Activated CD4-positive, alpha-beta T cell treated with anti-CD3 and anti-CD28 coated beads, Interleukin-2, amount 10 ng/mL, durations not matched to agents 24 days and 14 days (primary cell): Measurements from ENCODE around the gene TRIO. TPM values are rescaled to one million over a fixed set of nuclear protein-coding genes. Genes with fewer than 3 reads are reported as not detected.

Experiments
- DNase-seq: peaks from one replicate; pipeline ENCODE4 v3.0.0; 2022
- H3K27ac Mint-ChIP-seq: one replicate; pipeline ENCODE4 v1.8.0; 2022; ENCODE audit warnings: mild to moderate bottlenecking, mixed read lengths
- H3K27me3 Mint-ChIP-seq: one replicate; pipeline ENCODE4 v1.8.0; 2022; ENCODE audit warnings: mixed read lengths
- H3K36me3 Mint-ChIP-seq: one replicate; pipeline ENCODE4 v1.8.0; 2022; ENCODE audit warnings: low read depth, mild to moderate bottlenecking, mixed read lengths
- H3K4me1 Mint-ChIP-seq: one replicate; pipeline ENCODE4 v1.8.0; 2021; ENCODE audit warnings: mixed read lengths
- H3K4me3 Mint-ChIP-seq: one replicate; pipeline ENCODE4 v1.8.0; 2022; ENCODE audit warnings: mild to moderate bottlenecking, moderate library complexity, mixed read lengths
- H3K9me3 Mint-ChIP-seq: one replicate; pipeline ENCODE4 v1.8.0; 2021; ENCODE audit warnings: mixed read lengths
- intact Hi-C: fragments of 100-400 bp; cut with micrococcal nuclease; formaldehyde crosslinking; loops from one replicate; pipeline ENCODE4 v1.15.1; 2023
- total RNA-seq: library from RNA; stranded (reverse); gene quantifications from 2 replicates; pipeline ENCODE4 v1.2.3, GENCODE V29; 2022

Gene TRIO
- total RNA-seq, 1 donor from 2014 or later = 14.0 TPM

DNA sequence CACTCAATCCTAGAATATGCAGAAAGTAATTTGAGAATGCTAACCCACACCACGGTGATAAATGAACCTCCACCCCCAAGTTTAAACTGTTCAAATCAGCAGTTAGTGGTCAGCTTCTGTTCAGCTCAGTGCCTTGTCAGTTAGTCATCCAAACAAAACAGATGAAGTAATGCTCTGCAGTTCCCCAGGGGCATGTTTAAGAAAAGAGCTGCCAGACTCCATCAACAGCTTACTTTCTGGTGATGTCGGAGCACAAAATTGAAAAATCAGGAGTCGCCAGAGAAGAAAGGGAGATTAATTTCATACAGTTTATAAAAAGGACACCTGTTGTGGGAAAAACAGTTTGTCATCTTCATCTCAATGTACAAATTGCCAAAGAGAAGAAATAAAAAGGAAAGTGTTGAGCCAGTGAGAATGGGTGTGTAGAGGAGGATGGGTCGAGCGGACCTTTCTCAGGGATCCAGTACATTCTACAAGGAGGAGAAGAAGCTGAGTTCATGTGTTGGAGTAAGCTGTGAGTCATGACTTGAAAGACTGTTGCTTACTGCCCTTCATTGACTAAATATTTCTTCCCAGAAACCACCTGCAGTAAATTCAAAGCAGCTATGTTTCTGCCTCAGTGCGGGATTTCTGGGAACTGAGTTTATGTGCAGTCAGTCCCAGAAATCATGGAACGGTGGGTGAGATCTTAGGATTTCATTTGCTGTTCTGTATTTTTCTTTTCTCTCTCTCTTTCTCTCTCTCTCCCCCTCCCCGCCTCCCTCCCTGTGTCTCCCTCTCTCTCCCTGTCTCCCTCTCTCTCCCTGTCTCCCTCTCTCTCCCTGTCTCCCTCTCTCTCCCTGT lies 13.7 kb downstream of the TRIO start:
- Mint-ChIP-seq H3K36me3 (no peaks in the 10 kb centered on the region), H3K9me3 (no peaks in the 10 kb centered on the region), H3K4me3 (no peak overlapping the region), H3K4me1 (no peaks in the 10 kb centered on the region), H3K27me3 (peaks cover 9% of the 10 kb centered on the region), H3K27ac (no peak overlapping the region)
- intact Hi-C loops = no loop called here
- DNase-seq = no peak

DNA sequence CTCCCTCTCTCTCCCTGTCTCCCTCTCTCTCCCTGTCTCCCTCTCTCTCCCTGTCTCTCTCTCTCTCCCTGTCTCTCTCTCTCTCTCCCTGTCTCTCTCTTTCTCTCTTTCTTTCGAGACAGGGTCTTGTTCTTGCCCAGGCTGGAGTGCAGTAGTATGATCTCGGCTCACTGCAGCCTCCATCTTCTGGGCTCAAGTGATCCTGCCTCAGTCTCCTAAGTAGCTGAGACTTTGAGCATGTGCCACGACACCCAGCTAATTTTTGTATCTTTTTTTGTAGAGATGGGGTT lies 14.3 kb downstream of the TRIO start:
- no peaks in the 10 kb centered on the region for H3K36me3 Mint-ChIP-seq
- no peak for DNase-seq
- no peak overlapping the region for H3K4me3 Mint-ChIP-seq
- H3K27me3 Mint-ChIP-seq = peaks cover 8% of the 10 kb centered on the region
- no peak overlapping the region for H3K27ac Mint-ChIP-seq
- intact Hi-C loops = no loop called here
- H3K4me1 Mint-ChIP-seq = no peaks in the 10 kb centered on the region
- no peaks in the 10 kb centered on the region for H3K9me3 Mint-ChIP-seq

DNA sequence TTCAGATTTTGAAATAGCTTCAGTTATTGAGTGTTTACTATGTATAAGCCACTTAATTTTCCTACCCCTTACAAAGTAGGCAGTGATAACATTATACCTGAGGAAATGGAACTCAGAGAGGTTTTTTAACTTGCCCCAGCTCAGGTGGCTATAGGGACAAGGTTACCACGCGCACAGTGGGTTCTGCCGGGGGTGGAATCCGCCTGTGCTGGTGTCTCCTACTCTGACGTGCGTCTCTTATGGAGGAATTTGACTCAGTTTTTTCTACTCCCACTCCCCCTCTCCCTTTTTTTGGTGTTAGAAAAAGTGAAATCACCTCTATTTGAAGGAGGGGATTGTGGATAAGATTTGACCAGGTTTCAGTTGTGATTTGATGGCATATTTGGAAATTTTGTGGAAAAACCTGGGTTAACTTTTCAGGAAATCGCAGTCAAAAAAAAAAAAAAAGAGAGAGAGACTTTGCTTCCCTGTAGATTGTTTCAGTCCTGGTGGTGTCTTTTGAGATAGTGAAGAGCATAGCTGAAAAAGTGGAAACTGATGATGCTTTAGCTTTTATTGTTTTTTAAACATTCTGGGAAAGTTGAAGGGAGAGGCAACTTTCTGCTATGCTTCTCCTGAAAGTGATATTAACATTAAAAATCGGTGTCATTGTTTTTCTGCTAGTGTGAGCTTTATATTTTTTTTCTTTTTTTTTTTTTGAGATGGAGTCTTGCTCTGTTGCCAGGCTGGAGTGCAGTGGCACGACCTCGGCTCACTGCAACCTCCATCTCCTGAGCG lies 15.9 kb downstream of the TRIO start:
- DNase-seq = no peak
- Mint-ChIP-seq H3K4me1 (no peaks in the 10 kb centered on the region), H3K27ac (no peak overlapping the region)

DNA sequence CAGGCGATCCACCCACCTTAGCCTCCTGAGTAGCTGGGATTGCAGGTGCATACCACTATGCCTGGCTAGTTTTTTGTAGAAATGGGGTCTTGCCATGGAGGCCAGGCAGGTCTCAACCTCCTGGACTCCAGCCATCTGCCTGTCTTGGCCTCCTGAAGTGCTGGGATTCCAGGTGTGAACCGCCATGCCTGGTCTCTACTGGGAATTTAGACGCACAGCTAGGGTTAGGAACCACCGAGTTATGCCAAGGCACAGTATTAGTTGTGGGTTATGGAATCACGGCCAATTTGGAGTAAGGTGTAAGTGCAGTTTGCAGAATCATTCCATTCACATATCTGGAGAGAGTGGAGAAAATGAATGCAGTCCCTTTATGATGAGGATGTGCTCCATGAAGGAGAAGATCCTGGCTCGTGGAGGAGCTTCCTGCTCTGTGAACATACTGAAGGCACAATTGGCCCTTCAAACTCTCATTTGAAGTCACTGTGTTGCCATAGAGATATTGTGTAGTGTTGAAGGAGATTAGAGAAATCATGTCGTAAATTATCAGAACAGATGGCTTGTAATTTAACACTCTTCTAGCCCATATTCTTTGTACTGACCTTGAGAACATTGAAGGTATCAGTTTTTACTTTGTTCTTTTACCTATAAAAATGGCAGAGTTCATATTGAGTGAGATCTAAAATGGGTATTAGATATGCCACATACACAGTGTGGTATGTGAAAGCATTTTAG lies 18.8 kb downstream of the TRIO start:
- H3K27ac Mint-ChIP-seq = no peak overlapping the region
- intact Hi-C loops = no loop called here
- H3K9me3 Mint-ChIP-seq = no peaks in the 10 kb centered on the region
- no peaks in the 10 kb centered on the region for H3K36me3 Mint-ChIP-seq
- no peaks in the 10 kb centered on the region for H3K4me1 Mint-ChIP-seq
- no peak for DNase-seq
- H3K27me3 Mint-ChIP-seq = no peaks in the 10 kb centered on the region
- no peak overlapping the region for H3K4me3 Mint-ChIP-seq

More for the DNA sequence above, 15.9 kb downstream of the TRIO start:
- no peaks in the 10 kb centered on the region for H3K36me3 Mint-ChIP-seq
- intact Hi-C loops = no loop called here
- peaks cover 5% of the 10 kb centered on the region for H3K27me3 Mint-ChIP-seq
- no peaks in the 10 kb centered on the region for H3K9me3 Mint-ChIP-seq
- no peak overlapping the region for H3K4me3 Mint-ChIP-seq

DNA sequence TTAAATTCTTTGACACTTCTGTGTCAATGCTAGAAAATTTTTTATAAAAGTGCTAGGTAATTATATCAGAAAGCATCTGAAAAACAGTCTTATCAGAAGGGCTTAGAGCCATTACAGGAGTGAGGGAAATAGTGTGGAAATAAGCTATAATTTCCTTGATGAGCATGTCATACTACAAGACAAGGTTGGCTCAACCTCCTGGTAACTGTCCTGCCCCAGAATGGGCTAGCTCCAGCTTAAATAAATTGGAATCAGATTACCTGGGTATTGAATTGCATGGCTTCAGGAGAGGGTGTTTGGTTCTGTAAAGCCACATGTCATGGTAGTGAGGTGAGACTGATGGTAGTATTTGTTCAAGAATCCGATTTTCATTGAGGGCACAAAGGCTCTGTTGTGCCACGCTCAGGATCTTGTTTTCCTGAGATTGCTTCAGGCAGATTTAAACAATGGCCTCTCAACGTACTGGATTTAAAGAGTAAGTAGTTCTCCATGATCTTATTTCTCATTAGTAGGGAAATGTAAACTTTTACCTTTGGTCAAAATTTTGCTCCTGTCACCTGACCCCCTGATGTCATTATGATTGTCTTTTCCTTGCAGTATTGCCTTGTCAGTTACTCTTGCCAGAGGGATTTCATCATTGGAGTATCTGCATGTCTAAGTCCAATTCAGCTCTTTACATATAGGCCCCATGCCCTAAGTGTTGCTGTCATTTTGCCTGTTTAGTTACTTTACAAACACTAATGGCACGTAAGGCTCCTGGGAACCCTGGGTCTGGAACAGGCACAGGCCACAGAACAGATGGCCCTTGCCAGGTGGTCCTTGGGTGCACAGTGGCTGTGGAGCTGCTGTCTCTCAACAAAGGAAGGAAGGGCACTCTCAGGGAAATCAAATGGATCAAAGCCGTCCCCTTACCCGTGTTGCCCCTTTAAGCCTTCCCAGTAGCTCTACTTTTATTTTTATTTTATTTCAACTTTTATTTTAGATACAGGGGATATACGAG lies 21.3 kb downstream of the TRIO start:
- Mint-ChIP-seq H3K36me3 (no peaks in the 10 kb centered on the region), H3K4me1 (peaks cover 3% of the 10 kb centered on the region), H3K4me3 (no peak overlapping the region), H3K9me3 (no peaks in the 10 kb centered on the region), H3K27me3 (peaks cover 3% of the 10 kb centered on the region), H3K27ac (no peak overlapping the region)
- DNase-seq = no peak
- intact Hi-C loops = no loop called here

DNA sequence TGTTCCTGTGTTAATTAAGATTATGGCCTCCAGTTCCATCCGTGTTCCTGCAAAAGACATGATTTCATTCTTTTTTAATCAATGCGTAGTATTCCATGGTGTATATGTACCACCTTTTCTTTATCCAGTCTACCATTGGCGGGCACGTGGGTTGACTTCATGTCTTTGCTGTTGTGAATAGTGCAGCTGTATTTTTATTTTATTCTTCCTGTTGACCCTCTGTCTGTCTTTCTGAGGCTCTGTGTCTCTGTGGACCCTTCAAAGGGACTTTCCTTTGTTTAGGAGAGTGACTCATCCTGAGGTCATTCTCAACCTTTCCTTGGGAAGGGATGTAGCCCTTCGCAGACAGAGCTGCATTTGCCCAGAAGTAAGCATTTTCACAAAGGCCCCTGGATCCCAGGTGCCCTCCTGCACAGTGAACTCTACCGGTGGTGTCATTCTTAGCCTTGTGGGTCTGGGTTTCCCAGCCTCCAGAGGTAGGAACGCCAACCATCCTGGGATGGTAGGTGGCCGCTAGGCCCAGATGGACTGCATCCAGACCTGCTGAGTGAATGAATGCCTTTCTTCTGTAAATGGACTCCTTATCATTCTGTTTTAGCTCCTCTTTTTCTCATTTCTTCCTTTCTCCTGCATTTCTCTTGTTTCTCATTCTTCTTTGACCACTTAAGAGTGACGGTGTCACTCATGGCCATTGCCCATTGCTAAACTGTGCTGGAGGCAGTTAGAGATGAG lies 22.4 kb downstream of the TRIO start:
- Mint-ChIP-seq H3K4me1 (peaks cover 3% of the 10 kb centered on the region), H3K4me3 (no peak overlapping the region), H3K36me3 (no peaks in the 10 kb centered on the region), H3K27ac (no peak overlapping the region), H3K27me3 (peaks cover 4% of the 10 kb centered on the region), H3K9me3 (no peaks in the 10 kb centered on the region)
- no peak for DNase-seq
- intact Hi-C loops = no loop called here

DNA sequence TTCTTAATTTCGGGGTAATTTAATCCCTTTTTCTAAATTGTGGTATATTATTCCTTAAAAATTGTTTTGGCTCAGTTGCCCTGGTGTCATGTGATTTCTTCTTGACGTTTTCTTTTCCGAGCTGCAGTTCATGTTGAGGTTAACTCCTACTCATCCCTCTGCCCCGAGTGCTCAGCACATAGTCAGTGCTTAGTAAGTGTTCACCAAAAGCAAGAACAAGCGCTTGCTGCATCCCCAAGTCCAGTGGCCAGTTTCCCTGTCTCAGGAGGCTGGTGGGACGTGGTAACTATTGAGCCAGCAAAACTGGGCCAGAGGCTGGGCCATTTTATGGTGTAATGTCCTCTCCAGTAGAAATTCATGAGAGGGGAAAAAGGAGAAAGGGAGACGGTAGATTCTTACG lies 23.3 kb downstream of the TRIO start:
- H3K4me1 Mint-ChIP-seq = peaks cover 3% of the 10 kb centered on the region
- H3K27me3 Mint-ChIP-seq = peaks cover 4% of the 10 kb centered on the region
- no peak overlapping the region for H3K4me3 Mint-ChIP-seq
- no peaks in the 10 kb centered on the region for H3K9me3 Mint-ChIP-seq
- intact Hi-C loops = no loop called here
- no peaks in the 10 kb centered on the region for H3K36me3 Mint-ChIP-seq
- H3K27ac Mint-ChIP-seq = no peak overlapping the region
- DNase-seq = no peak

DNA sequence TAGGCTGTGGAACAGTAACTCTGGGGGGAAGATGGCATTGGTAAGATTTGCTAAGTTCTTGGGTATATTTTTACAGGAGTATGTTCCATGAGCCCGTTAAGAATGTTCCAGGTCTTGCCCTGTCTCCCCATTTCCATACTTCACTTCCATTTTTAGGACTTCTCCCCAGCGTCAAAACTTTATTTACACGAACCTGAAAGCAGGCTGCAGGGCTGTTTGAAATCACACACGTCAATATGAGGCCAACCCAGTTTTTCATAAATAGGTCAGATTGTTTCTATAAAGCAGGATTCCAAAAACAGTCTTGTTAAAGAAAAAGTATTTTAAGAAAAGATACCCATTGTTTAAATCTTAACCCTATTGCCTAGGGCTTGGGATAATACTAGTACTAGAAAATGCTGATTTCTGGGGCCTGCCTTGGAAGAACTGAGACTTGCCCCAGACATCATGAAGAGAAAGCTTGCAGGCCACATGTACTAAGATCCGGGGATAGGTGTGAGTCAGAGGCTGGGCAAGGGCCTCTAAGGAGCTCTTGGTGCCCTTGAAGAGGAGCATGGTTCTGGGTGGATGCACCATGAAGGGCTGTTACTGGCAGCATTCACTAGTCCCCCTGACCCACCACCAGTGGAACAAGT lies 24.2 kb downstream of the TRIO start:
- H3K27ac Mint-ChIP-seq = no peak overlapping the region
- no peak for DNase-seq
- H3K36me3 Mint-ChIP-seq = no peaks in the 10 kb centered on the region
- H3K4me3 Mint-ChIP-seq = no peak overlapping the region
- H3K27me3 Mint-ChIP-seq = peaks cover 4% of the 10 kb centered on the region
- peaks cover 3% of the 10 kb centered on the region for H3K4me1 Mint-ChIP-seq
- no peaks in the 10 kb centered on the region for H3K9me3 Mint-ChIP-seq
- intact Hi-C loops = no loop called here

DNA sequence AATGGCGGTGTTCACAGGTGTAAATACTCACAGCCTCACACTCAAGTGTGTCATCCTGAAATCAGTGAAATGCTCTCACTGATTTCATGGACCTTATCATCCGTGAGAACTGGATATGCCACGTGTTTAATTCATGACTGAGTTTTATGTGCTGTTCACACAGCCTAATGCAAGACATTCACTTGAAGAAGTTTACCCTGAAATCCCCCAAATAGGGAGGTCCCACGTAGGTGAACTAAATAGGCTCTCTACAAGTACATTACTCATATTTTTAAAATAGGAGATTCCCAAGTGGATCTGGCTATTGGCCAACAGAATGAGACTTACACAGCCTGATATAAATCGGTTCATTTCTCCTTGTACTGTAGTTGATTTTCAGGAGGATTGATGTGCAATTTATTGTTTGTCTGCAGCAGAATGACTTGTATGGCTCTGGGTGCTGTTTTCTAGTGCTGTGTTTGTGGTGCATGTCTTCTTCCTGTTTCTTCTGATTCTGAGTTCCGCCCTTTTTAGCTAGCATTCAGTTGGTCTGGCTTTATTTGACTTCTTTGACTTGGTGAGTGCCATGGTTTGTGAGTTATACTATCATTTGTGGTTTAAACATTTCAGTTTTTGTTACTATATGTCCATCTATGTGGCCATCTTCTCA lies 25.1 kb downstream of the TRIO start:
- intact Hi-C loops = no loop called here
- no peak for DNase-seq
- H3K4me3 Mint-ChIP-seq = no peak overlapping the region
- no peaks in the 10 kb centered on the region for H3K36me3 Mint-ChIP-seq
- H3K4me1 Mint-ChIP-seq = peaks cover 3% of the 10 kb centered on the region
- H3K27ac Mint-ChIP-seq = no peak overlapping the region
- peaks cover 4% of the 10 kb centered on the region for H3K27me3 Mint-ChIP-seq
- no peaks in the 10 kb centered on the region for H3K9me3 Mint-ChIP-seq

DNA sequence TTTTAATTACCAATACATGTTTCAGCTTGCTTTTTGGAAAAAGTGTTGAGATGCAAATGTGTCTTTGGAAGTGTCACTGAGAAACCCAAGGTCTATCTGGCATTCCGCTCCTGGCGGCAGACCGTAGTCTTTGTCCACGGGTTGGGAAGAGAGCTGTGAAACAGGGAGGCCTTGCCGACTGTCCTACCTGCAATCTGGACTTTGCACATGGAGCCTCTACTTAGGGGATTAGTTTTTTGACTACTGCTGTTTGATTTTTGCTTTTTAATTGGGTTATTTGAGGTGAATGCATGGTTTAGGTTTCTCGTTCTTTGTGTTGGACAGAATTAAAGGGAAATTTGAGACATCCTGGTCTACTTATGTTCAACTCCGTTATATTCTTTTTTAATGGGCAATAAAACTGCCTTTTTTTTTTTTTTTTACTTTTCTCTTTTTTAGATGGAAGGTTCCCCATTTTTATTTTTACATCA lies 25.7 kb downstream of the TRIO start:
- no peak for DNase-seq
- intact Hi-C loops = no loop called here

DNA sequence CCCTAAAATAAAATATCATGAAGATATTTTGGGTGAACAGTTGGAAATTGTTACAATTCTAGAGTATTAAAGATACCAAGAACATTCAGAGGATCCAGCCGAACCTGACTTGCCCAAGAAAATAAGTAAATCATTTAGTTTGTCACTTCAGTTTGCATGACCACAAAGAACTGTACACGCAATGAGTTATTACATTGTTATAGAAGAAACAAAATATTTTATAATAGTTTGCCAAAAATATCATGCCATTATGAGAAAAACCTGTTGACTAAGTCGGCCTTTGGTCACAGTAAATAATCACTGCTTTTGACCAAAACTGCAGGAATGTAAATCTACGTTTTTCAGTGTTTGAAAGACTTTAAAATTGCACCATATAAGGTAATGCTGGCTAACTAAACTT lies 27.9 kb downstream of the TRIO start:
- DNase-seq = no peak
- Mint-ChIP-seq H3K9me3 (no peaks in the 10 kb centered on the region), H3K4me3 (no peak overlapping the region), H3K27me3 (peaks cover 9% of the 10 kb centered on the region), H3K4me1 (peaks cover 3% of the 10 kb centered on the region), H3K27ac (no peak overlapping the region), H3K36me3 (no peaks in the 10 kb centered on the region)
- intact Hi-C loops = no loop called here

More for the DNA sequence above, 25.7 kb downstream of the TRIO start:
- peaks cover 4% of the 10 kb centered on the region for H3K27me3 Mint-ChIP-seq
- H3K36me3 Mint-ChIP-seq = no peaks in the 10 kb centered on the region
- H3K4me3 Mint-ChIP-seq = no peak overlapping the region
- H3K9me3 Mint-ChIP-seq = no peaks in the 10 kb centered on the region
- no peak overlapping the region for H3K27ac Mint-ChIP-seq
- H3K4me1 Mint-ChIP-seq = peaks cover 3% of the 10 kb centered on the region

DNA sequence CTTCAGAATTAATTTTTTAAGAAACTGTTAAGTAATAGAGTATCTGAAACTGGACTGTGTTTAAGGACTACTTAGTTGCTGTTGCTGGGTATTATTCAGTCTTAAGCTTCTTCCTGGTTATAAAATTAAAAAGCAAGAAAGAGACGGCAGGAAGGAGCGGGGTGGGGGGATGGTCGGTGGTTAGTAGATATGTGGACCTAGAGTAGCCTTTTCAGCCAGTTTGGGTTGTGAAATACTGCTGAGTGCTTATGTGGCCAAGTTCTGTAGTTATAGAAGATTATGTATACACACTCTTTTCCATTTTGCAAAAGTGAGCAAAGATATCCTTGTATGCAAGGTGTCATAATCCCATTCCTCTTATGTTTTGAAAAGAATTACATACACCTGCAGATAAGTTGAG lies 28.5 kb downstream of the TRIO start:
- H3K27ac Mint-ChIP-seq = no peak overlapping the region
- no peak overlapping the region for H3K4me3 Mint-ChIP-seq
- intact Hi-C loops = no loop called here
- H3K27me3 Mint-ChIP-seq = peaks cover 9% of the 10 kb centered on the region
- no peak for DNase-seq
- H3K36me3 Mint-ChIP-seq = no peaks in the 10 kb centered on the region
- no peaks in the 10 kb centered on the region for H3K9me3 Mint-ChIP-seq
- H3K4me1 Mint-ChIP-seq = peaks cover 3% of the 10 kb centered on the region
